Lower leg skin (tissue), 4 donors: Measurements from ENCODE around the gene FAM120A. TPM values are rescaled to one million over a fixed set of nuclear protein-coding genes. Genes with fewer than 3 reads are reported as not detected.
A peak's percentile ranks its signal among the peaks of the same experiment; 100 is the strongest.

Experiments used
- DNase-seq, 2 donors: peaks; one replicate each; pipeline ENCODE4 v3.0.0-alpha.2; 2019; ENCODE audit warnings: low spot score in 2 of 2
- H3K4me3 ChIP-seq: fragments of 200-600 bp; sonication (generic); 2 replicates; pipeline ENCODE4 v1.5.1; 2017; ENCODE audit warnings: mild to moderate bottlenecking, low read depth; ENCODE audit not compliant: poor library complexity, severe bottlenecking
- POLR2A ChIP-seq, 2 donors: fragments of 450-650 bp; IDR thresholded peaks; one replicate each; pipeline ENCODE4 v1.6.1; 2016 to 2017; ENCODE audit warnings: antibody characterized with exemption in 2 of 2, mild to moderate bottlenecking in 1 of 2, moderate library complexity in 1 of 2
- WGBS, 2 donors: methylation state at CpG; one replicate each; pipeline ENCODE4 v1.1.5; 2018; 5-methylcytosine and 5-hydroxymethylcytosine counted together
- intact Hi-C: fragments of 100-400 bp; cut with DNase I; formaldehyde crosslinking; loops from one replicate; pipeline ENCODE4 v1.15.0; 2023; ENCODE audit warnings: low total_unique reads
- total RNA-seq, 4 donors: library from RNA; depleted of rRNA; stranded (reverse); fragments of >200 nt; gene quantifications; one replicate each; pipeline ENCODE4 v1.1.0, GENCODE V29; 2016
- TF ChIP-seq, protein P1 (sequence below), 3 donors: fragments of 450-650 bp; IDR thresholded peaks; one replicate each; pipeline ENCODE4 v1.5.1; 2016; ENCODE audit warnings: antibody characterized with exemption in 3 of 3, mild to moderate bottlenecking in 3 of 3, moderate library complexity in 2 of 3

Gene FAM120A
- total RNA-seq, 4 donors from 2014 or later, result 58.1 to 80.5 (median 65.0) TPM

DNA sequence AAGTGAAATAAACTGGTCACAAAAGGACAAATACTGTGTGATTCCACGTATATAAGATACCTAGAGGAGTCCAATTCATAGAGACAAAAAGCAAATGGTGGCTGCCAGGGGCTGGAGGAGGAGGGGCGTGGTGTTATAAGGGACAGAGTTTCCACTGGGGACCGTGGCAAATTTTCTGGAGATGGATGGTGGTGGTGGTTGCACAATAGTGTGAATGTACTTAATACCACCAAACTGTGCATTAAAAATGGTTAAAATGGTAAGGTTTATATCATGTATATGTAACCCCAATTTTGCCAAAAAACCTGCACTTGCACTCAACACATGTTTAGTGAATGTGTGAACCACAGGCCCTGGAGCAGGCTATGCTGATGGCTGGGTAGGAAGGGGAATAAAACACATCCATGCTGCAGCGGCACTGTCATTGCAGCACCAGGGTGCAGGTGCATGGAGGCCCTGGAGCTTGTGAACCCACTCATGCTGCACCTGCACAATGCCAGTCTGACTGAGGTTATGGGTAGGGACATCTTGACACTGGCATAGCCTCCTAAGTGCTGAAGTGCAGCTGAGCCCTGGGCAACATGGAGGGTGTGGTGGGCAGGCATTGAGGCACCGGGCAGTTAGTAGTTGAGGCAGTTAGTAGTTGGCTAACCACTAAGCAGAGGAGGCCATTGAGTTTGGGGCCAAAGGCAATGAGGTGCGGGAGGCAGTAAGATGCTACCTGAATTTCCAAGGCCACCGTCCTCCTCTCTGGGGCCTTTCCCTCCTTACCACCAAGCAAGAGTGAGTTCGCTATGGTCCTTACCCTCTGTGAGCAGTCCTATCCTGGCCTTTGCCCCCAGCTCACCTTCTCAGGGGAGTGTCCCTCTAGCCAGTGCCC is 121.4 kb downstream of the FAM120A start:
- 91 to 93% methylated on average over 8 of the region's 8 CpGs for WGBS, 2 donors
- TF ChIP-seq, protein P1, sequence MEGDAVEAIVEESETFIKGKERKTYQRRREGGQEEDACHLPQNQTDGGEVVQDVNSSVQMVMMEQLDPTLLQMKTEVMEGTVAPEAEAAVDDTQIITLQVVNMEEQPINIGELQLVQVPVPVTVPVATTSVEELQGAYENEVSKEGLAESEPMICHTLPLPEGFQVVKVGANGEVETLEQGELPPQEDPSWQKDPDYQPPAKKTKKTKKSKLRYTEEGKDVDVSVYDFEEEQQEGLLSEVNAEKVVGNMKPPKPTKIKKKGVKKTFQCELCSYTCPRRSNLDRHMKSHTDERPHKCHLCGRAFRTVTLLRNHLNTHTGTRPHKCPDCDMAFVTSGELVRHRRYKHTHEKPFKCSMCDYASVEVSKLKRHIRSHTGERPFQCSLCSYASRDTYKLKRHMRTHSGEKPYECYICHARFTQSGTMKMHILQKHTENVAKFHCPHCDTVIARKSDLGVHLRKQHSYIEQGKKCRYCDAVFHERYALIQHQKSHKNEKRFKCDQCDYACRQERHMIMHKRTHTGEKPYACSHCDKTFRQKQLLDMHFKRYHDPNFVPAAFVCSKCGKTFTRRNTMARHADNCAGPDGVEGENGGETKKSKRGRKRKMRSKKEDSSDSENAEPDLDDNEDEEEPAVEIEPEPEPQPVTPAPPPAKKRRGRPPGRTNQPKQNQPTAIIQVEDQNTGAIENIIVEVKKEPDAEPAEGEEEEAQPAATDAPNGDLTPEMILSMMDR (IDR thresholded peaks at IDR 0.05), result no peak
- no peak for TF ChIP-seq POLR2A (IDR thresholded peaks at IDR 0.05)

DNA sequence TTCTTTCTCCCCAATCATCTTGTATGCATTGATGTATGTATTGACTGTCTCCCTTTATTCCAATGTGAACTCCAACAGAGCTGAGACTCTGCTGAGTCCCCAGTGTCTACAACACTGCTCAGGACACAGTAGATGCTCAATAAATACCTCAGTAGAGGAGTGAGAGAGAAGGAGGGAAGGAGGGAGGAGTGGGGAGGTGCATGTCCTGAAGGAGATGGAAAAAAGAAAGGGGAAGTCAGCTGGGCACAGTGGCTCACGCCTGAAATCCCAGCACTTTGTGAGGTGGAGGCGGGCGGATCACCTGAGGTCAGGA is 122.0 kb downstream of the FAM120A start:
- TF ChIP-seq, protein P1 (IDR thresholded peaks at IDR 0.05), result no peak
- TF ChIP-seq POLR2A (IDR thresholded peaks at IDR 0.05), result no peak
- intact Hi-C loops, result no loop called here

More for the DNA sequence above, 121.4 kb downstream of the FAM120A start:
- no peak for DNase-seq
- intact Hi-C loops, result no loop called here
- no peak overlapping the region for H3K4me3 ChIP-seq

DNA sequence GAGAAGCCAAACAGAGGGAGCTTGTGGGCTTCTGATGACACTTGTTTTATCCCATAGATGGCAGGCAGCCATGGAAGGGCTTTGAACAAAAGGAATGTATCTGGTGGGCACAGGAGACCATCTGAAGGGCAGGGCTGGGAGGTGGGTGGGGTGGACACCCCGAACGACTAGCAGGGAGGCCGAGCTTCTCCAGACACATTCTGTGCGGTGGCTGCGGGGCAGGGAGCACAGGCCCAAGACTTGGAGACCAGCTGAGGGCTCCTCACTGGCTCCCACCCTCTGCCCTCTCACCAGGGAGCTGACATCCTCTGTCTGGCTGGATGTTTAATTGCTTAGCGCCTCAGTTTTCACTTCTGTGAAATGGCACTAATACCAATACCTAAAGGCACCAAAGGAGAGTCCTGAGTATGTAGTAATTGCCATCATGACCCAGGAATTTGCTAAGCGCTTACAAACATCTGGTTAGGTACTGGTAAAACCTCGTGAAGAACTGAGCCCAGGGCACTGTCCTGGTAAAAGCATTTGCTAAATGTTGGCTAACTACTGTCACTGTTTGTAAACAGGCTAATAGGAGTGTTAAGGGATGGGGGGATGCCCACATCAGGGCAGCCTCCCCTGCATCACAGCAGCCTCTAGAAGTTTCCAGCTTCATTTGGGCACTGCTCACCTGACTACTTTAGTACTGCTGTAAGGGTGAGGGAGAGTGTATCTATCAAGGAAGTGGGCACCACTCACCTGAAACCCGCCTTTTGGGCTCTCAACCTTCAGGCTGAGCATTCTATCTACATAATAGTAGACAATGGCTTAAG is 122.8 kb downstream of the FAM120A start:
- WGBS, 2 donors, result 83 to 87% methylated on average over 9 of the region's 9 CpGs
- intact Hi-C loops, result no loop called here
- TF ChIP-seq, protein P1 (IDR thresholded peaks at IDR 0.05), result no peak
- TF ChIP-seq POLR2A (IDR thresholded peaks at IDR 0.05), result no peak
- no peak for DNase-seq
- no peak overlapping the region for H3K4me3 ChIP-seq

More for the DNA sequence above, 122.0 kb downstream of the FAM120A start:
- no peak for DNase-seq
- H3K4me3 ChIP-seq, result no peak overlapping the region
- WGBS, 2 donors, result 78 to 99% methylated on average over 3 of the region's 3 CpGs

DNA sequence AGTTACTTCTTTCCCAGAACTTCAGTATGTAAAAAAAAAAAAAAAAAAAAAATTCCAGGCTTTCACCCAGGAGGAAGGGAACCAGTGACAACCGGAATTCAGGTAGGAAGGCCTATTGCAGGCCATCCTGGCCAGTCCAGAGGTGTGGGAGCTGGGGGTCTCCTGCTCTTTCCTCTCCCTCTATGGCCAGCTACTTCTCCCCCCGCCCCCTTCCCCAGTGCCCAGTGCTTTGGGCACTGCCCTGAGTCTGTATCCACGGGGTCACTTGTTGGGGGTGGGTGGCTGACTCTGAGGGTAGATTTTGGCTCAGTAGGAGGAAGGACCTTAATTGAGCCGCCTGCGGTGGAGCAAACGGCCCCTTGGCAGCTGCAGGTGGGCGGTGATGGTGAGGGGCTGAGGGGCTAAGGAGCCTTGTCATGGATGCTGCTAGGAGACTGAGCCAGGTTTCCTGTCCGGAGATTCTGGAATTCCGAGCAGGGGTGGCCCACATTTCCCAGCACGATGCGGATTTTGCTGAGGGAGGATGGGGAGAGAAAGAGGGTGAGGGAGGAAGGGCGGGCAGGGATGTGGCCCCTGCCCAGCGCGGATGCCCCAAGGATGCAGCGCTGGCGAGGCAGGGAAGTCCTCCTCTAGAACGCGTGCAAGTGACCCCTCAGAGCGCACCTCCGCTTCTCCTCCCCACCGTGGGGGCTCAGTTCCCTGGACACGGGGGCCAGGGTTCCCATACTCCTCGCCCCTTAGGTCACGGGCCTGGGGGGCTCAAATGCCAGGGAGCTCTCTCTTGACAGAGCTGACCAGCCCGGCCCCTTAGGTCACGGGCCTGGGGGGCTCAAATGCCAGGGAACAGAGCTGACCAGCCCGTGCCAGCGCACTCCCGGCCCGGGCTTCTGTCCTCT is 123.7 kb downstream of the FAM120A start:
- no peak for DNase-seq
- peak overlapping the region; percentile 70 for H3K4me3 ChIP-seq
- 15 to 20% methylated on average over 26 to 29 of the region's 30 CpGs for WGBS, 2 donors
- TF ChIP-seq, protein P1 (IDR thresholded peaks at IDR 0.05), result no peak
- TF ChIP-seq POLR2A (IDR thresholded peaks at IDR 0.05), result no peak
- intact Hi-C loops, result no loop called here

DNA sequence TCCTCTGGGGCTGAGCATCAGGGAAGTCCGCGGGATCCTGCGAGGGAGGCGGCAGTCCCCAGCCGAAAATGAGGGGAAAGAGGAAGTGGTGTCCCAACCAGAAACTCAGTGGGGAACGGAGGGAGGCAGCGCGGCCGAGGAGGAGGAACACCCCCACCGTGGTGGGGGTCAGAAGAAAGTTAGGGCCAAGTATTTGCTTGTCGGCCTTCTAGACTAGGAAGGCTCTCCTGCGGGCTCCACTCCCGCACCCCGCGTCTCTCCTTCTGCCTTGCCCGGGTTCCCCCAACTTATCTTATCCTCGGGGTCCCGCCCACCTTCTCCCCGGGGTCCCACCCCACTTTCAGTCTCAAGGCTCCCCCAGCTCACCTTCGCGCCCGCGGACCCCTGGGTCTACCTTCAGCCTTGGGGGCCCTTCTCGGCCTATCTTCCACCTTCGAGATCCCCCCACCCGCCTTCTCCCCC is 124.3 kb downstream of the FAM120A start:
- peak overlapping the region; percentile 70 for H3K4me3 ChIP-seq
- peak; percentile 51 to 93 for DNase-seq
- TF ChIP-seq, protein P1 (IDR thresholded peaks at IDR 0.05), result no peak
- TF ChIP-seq POLR2A (IDR thresholded peaks at IDR 0.05), result no peak
- intact Hi-C loops, result no loop called here
- WGBS, 2 donors, result 0 to 1% methylated on average over 26 of the region's 26 CpGs
